ENCODE results near the gene CREBL2.
"Not testable (repeated sequence)": the region's sequence is repeated elsewhere in the genome, so short reads cannot be mapped to it uniquely, and the experiment has no call there.

The CREBL2 gene

DNA sequence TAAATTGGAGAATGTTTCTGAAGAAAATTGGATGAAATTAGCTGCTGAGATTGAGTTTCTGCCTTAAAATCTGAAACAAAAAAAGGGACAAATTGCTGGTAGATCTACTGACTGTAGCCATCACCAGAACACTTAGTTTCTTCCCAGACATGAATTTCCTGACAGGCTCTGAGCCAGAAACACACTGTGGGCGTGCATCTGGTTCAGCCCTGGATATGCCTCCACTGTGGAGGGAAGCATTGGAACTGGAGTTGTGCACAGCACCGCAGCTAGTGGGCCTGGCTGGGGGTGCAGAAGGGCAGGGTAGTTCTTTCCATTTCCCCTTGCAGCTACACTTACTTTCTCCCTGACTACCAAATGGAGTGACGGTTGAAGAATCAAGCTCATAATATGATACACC lies 31.2 kb downstream of the CREBL2 start:
- DNase-seq: no peak

DNA sequence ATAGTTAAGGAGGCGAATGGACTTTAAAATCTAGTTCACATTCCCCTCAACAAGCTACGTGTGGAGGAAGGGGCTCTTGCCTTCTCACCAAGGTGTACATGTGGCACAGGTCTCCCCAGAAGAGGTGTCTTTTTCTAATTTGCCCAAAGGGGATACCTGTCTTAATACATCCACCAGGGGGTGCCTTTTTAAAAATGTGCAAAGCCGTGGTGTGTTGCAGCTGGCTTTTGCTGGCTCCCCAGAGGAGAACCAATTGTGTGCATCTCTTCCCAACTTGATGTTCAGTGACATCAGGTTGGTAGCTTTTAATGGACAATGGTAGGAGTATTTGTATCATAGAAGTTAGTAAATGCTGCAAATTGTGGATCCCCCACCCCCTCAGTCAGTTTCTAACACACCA lies 33.8 kb downstream of the CREBL2 start:
- DNase-seq: peak; percentile 7

DNA sequence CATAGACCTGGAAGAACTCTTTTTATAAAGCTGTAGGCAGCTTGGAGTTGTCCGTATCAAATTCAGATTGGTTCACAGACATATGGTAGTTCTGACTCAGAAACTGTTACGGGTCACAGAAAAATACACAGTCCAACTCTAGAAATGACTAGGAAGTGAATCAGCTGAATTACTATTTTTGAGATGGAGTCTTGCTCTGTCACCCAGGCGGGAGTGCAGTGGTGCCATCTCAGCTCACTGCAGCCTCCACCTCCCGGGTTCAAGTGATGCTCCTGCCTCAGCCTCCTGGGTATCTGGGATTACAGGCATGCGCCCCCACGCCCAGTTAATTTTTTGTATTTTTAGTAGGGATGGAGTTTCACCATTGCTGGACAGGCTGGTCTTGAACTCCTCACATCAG lies 34.3 kb downstream of the CREBL2 start:
- not testable (repeated sequence) for DNase-seq

DNA sequence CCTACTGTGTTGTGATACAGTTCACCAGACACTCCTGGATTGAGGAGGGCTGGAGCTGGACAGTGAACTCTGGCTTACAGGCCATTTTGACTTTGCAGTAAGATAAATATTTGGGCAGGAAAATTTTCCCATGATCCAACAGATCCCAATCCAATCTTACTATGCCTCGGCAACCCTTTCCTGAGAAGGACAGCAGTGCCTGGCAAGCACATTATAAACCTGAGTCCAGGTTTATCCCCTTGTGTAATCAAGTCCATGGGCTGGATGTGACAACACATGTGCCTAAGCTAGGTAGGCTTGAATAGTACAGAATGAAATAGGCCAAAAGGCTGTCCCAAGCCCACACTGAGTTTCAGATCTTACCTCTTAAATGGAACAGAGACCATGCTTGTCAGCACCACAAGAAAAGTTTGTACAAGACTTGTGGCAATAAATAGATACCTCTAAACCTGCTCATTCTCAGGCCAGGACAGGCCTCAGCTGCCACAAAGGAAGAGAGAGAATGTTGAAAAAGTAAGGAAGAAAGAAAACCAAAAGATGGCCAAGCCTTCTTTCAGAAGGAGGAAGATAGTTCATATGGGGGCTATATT lies 34.9 kb downstream of the CREBL2 start:
- DNase-seq: no peak

DNA sequence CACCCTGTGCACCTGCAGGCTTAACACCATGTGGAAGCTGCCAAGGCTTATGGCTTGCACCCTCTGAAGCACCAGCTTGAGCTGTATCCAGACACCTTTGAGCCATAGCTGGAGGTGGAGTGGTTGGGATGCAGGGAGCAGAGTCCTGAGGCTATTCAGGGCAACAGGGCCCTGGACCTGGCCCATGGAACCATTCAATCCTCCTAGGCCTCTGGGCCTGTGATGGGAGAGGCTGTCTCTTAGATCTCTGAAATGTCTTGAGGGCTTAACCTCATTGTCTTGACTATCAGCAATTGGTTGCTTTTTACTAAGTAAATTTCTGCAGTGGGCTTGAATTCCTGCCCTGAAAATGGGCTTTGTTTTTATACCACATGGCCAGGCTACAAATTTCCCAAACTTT lies 36.6 kb downstream of the CREBL2 start:
- DNase-seq: no peak

DNA sequence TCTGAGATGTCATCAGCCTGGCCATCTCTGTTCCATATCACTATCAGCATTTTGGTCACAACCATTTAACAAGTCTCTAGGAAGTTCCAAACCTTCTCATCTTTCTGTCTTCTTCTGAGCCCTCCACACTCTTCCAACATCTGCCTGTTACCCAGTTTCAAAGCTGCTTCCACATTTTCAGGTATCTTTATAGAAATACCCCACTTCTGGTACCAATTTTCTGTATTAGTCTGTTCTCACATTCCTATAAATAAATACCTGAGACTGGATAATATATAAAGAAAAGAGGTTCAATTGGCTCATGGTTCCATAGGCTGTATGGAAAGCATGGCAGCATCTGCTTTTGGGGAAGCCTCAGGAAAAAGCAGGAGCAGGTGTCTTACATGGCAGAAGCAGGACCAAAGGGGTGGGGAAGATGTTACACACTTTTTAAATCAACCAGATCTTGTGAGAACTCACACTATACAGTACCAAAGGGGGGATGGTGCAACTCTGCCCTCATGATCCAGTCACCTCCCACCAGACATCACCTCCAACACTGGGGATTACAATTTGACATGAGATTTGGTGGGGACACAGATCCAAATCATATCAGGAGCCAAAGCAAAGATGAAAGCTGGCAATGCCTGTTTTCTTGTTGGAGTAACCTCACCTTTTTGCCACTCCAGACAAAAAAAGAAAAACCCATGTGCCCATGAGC lies 37.4 kb downstream of the CREBL2 start:
- no peak for DNase-seq

DNA sequence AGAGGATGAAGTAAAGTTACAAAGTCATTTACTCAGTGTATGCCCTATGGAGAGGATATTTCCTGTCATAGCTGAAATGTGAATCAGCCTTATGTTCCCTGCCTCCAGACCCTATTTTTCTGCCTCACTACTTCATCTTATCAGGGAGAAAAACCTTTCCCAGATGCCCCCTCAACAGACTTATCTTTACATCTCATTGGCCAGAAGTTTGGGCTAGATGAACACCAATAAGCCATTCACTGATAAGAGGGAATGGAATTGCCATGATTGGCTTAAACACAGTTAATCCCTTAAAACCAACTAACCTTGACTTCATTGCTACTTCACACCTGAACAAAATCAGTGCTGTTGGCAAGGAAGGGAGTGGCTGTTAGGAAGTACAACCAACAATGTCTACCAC lies 40.1 kb downstream of the CREBL2 start:
- DNase-seq: no peak

DNA sequence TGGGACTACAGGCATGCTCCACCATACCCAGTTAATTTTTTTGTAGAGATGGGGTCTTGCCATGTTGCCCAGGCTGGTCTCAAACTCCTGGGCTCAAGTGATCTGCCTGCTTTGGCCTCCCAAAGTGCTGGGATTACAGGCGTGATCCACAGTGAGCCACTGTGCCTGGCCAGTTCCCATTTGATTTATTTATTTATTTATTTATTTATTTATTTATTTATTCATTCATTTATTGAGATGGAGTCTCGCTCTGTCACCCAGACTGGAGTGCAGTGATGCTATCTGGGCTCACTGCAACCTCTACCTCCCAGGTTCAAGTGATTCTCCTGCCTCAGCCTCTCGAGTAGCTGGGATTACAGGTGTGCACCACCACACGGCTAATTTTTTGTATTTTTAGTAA lies 41.0 kb downstream of the CREBL2 start:
- not testable (repeated sequence) for DNase-seq

DNA sequence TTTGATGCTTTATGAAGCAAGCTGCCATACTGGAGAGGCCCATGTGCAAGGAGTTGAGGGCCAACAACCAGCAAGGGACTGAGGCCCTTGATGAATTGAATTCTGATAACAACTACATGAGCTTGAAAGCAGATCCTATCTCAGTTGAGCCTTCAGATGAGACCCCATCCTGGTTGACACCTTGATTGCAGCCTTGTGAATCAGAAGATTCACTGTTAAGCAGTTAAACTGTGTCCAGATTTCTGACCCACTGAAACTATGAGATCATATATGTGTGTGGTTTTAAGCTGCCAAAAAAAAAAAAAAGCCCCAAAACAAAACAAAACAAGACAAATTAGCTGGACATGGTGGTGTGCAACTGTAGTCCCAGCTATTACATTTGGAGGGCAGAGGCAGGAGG lies 42.2 kb downstream of the CREBL2 start:
- no peak for DNase-seq

DNA sequence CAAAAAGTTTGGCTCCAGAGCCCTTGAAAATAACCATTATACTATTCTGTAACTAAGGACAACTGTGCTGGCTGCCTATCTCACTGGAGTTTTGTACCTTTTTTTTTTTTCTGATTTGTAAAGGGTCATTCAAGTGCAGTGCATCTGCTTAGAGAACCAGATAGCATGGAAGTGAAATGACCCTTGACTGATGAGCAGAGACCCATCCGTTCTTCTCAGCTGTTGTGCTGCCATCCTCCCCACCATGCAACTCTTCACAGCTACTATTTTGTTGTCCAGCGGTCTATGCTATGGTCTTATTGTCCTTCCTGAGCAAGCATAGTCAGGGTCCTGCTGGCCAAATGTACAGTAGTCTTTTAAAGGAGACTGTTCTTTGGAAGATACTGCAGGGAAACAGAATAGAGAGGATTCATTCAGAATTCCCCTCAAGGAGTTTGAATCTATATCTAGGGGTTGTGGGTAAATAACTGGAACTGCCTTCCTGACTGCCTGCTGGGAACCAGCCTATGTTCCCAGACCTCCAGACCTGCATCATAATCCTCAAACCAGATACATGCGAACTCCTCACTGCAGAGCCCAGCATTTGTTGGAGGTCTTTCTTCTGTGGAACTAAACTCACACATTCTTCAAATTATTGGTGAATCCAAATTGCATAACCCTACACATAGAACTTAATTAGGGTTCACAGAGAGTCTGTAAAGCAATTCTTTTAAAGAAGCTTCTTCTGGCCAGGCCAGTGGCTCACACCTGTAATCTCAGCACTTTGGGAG lies 43.2 kb downstream of the CREBL2 start:
- DNase-seq: no peak

DNA sequence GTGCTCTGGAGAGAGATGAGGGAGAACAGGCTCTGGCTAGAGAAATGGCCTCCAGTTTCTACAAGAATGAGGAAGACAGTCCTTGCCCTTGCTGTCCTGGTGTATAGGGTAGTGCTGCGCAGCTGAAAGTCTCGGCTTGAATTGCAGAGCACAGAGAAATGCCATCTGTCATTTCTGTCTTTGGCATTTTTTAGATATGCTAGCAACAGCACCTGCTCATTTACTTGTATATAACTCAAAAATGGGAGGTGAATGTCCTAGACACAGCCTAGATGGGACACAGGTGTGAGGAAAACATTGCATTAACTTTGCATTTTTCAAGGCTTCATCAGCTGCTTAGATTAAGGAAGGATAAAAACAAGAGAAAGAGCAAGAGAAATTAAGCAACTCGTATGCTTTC lies 48.5 kb downstream of the CREBL2 start:
- no peak for DNase-seq

DNA sequence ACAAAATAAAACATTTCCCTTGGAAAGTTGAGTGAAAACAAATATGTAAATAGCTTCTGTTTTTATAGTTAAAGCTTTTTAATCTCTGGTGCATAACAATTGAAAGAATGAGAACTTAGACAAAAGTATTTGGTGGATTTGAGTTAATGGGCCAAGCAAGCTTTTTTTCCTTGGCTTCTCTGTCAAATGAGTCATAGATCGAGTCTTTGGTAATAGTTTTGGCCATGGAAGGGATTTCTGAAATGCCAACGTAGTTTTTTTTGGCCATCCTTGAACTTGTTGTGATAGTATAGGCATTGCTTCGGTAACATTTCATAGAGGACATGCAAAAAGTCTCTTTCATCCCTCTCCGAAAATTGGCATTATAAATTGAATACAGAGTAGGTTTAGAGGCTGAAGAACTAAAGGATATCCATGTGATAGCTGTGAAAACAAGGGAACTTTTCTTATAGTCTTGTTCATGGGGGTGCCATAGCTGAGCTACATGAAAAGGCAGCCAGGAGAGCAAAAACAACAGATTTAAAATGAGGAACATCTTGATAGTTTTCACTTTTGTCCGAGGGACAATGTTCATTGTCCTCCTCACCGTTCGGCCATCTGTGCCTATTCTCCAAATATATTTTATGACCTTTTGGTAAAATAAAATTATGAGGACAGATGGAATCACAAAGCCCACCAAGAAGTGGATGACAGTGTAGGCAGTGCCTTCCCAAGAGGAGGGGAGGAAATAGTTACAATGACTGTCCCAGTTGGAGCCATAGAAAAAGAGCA lies 49.6 kb downstream of the CREBL2 start:
- DNase-seq: no peak

DNA sequence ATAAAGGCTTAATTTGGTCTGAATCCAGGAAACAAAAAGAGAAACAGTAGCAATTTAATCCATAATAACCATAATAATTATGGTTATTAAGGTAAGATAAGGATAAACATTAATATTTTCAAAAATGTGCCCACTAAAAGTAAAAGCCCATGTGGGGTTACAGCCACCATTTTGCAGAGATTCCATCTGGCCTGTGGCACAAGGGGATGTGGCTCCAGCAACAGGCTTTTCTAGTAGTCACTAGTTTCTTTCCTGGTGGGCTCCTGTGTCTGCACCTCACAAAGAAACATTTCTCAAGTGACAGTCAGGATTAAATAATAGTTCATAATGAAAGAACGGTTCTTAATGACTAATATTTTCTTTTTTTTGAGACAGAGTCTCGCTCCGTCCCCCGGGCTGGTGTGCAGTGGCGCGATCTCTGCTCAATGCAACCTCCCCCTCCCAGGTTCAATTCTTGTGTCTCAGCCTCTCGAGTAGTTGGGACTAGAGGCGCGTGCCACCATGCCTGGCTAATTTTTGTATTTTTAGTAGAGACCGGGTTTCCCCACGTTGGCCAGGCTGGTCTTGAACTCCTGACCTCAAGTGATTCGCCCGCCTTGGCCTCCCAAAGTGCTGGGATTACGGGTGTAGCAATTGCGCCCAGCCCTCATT lies 52.1 kb downstream of the CREBL2 start:
- no peak for DNase-seq

DNA sequence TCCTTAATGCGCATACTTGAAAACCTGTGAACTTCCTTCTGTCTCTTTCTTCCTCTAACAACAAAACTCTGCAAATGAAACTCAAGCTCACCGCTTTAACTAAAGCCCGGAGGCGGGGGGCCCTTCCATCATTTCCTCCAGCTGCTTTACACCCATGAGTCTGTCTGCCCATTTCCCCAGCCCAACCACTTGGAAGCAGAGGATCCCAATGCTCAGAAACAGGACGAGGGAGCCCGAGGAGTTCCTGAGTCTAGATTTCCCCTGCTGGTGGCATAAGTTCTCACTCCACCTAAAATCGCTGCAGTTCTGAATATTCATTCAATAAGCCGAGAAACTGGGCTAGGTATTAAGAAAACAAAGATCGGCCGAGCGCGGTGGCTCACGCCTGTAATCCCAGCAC lies 53.5 kb downstream of the CREBL2 start:
- DNase-seq: no peak

DNA sequence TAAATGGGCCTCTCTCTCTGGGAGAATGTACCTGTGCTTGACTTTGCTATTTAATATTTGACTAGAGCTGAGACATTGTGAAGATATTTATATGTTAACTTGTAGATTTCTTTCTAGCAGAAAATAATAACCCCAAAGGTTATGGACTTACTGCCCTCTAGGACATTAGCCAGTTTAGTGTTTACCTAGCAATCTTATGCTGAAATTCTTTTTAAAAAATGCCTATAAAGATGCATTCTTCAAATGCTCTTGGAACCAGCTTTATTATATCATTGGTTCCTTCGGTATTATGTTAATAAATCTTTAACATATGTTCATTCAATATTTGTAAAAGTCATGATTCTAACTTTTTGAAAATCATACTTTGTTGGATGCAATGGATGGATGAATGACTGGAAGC lies 56.3 kb downstream of the CREBL2 start:
- no peak for DNase-seq

DNA sequence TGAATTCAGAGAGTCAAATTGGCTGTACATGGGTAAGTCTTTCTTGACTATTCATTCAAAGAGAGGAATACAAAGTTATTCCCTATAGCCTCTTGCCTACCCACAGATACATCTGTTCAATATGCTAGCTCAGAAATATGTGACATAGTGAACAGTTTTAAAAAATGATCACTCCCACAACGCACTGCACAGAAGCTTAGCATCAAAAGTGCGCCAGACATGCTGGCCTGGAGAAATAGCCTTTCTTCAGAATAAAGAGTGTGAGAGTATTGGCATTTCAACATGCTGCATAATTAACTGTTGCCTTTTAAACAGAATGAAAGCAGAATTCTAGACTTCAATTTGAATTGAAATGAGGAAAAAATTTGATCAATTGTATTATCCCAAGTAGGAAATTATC lies 57.3 kb downstream of the CREBL2 start:
- DNase-seq: no peak

DNA sequence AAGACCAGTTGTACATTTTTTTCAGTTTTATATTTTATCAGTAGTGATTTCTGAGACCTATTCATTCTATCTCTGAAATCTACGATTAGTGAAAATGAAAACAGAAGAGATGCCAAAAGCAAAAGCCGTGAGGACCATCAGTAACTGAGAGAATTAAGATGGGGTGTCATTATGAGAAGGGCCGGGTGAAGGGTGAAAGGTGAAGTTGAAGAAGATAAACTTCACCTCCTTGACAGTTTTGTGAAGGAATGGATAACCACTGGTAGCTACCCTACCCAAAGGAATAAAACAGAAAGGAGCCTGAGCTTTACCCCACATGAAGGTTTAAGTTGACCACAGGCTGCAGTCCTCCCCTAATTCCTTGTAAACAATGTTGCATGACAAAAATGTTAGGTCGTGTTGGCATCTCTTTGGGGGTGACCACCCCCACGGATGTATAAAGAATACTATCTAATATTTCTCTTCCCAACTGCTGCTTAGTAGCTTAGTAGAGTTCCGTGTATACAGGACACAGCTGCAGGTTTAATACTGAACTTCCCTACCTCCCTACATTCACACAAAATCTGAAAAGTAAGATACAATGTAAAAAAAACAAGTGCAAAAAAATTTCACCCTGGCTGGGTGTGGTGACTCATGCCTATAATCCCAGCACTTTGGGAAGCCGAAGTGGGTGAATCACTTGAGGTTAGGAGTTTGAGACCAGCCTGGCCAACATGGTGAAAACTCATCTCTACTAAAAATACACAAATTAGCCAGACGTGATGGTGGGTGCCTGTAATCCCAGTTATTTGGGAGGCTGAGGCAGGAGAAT lies 60.4 kb downstream of the CREBL2 start:
- no peak for DNase-seq

DNA sequence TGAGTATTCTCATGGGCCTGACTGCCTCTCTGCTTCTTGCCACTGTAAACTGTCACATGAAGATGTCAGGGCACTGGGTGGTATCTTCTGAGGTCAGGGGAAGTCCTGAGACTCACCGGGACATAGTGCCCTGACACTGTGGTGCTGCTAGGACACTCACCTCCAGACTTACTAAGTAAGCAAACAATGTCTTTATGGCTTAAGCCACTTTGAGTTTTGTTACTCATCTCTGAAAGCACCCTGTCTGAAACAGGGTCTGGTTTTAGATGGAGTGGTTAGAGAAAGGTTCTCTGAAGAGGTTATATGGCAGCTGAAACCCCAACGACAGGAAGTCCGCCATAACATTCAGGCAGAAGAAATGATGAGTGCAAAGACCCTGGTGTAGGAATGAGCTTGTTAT lies 61.6 kb downstream of the CREBL2 start:
- DNase-seq: no peak

DNA sequence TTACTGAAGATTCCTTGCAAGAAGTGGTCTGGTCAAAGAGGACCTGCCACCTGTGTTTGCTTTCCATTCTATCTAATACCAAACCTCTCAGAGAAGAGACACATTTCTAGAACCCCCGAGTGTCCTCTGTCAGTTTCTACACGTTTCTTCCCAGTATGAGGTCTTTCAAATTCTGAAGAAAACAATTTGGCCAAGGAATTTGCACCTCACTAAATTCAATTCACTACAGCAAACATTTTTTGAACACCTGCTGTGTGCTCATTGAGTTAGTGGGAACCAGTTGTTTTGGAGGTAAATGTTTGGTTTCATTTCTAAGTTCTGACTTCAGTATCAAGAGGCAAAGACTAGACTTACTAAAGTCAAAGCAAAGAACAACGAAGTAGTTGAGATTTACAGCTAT lies 64.9 kb downstream of the CREBL2 start:
- DNase-seq: no peak

DNA sequence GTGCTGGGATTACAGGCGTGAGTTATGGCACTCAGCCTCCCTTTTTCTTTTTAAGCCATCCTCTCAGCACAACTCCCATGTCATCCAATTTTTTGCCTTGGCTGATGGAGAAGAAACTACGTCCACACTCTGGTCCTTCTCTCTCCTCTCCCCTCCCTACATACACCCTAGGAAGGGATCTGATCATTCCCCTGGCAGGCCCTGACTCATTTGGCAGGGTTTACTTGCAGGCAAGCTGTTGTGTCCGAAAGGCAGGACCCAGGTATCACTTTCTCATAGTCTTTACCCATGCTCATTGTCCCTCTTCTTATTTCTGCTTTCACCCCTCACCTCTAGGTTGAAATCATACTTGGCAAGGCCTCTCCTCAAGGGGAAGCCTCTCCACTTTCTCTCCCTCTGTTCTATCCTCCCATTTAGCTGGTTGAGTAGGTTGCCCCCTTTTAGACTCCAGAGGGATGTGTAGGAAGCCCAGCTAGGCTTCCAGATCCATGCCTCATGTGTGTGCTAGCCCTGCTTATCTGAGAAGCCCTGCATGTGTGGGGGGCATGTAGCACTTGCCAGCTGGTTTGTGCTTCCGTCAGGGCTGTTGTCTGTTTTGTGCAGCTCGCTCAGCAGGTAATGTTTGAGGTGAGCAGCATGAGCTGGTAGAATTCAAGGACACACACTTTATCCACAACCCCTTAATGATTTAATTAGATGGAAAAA lies 69.5 kb downstream of the CREBL2 start:
- no peak for DNase-seq

DNA sequence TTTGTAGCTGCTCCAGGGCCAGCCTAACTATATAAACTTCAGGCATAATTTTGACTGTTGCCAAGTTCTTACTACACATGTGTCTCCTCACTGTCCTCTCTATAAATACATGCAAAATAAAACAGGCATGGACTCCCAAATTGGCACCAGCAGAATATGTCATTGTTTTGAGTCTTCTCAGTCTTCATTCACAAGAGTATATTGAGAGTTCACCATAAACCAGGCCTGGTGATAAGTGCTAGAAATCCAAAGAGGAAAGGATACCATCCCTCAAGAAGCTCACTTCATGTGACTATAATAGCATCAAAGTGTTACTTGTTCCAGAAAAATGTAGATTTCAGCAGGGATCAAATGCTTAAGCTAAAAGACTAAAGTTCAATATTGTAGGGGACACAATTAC lies 70.6 kb downstream of the CREBL2 start:
- DNase-seq: no peak
